ENCODE data around the gene ROBO3.

ROBO3 gene

DNA sequence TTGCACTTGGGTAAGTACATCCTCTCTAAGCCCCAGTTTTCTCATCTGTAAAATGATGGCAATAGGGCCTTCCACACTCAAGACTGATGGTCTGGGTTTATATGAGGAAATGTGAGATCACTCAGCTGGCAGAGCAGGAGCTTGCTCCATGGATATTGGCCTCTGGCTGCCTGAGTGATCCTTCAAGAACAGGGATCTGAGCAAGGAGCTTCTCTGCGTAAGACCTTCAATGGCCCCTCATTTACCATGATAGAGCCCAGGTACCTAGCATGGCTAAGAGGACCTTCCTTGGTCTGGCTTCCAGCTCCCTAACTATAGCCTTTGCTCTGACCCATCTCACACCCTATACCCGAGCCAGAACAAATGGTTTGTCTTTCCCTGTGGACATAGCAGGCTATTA lies 26.9 kb downstream of the ROBO3 start:
- no peak for DNase-seq

DNA sequence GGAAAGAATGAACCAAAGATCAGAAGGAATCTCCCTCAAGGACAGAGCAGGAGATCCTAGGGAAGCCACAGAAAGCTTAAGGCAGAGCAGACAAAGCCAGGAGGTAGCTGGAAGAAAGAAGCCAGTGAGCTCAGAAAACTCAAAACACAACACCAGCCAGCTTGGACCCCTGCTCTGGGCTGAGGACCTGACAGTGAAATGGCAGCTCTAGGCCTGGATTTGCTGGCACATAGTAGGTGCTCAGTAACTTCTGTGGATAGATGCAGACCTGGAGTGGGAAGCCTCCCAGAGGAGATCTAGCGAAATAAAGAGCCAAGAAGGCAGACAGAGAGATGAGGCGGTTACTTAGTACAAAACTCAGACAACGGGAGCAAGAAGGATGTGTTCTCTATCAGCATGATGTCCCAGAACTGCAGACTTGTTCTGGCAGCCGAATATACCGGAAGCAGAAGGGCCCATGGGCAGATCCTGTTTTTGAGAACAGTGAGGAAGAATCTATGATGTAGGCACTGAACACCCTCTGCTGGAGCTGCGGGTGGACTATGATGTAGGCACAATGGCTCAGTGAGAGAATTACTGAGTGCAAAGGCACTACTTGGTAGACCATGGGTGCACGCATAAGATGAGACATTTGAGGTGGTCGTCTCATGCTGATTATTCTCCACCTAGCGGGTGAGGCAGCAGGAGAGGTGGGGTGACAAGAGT lies 27.7 kb downstream of the ROBO3 start:
- no peak for DNase-seq

DNA sequence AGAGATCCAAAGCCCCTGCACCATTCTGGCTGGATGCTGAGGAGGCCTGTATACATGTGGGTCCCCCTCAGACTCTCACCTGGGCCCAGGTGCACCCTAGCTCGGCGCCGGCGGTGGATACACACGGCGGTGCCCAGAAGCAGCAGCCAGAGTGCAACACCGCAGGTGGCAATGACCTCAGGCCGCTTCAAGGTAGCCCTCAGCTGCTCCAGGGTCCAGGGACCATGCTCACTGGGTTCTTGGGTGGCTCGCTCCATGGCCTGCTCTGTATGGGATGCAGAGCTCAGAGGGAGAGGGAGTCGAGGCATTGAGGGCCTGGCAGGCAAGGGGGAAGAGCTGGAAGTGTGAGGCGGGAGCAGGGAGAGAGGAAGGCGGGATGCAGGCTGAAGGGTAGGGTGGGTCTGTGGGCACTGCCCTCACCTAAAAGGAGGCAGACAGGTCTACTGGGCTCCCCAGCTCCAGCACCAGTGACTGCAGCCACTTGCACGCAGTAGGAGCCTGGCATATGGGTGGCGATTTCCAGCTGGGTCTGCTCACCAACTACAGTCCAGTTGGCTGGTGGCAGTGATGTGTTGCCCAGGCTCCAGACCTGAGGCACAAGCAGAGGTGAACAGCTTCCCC lies 28.7 kb downstream of the ROBO3 start:
- DNase-seq, result no peak

DNA sequence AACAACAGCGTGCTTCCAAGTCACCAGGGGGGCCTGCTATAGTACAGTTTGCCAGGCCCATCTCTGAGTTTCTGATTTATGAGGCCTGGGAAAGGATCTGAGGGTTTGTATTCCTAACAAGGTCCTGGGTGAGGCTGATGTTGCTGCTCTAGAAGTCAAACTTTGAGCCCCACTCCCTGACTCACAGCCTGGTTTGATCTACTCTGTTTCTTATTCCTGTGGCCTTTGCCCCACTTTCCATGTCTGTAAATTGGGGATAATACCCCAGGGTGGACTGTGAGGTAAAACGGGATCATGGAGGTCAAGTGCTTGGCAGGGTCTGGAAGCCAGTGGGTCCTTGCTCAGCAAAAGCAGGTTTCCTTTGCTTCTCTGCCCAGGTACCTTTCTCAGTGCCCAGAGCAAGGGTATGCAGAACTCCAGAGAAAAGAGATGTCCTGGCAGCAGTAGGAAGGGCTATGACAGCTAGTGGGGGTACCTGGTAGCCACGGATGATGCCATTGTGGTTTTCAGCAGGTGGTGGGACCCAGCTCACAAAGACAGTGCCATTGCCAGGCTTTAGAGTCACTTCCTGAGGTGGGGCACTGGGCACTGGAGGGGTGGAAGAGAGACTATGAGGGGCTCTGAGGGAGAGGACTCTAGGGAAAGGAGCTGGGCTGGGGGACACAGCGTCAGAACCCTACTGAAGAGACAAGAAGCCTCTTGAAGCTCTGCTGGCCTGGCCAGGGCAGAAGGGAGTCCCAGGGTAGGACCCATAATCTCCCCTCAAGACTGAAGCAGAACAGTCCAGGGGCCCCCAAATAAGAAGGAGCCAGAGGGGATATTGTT lies 29.6 kb downstream of the ROBO3 start:
- no peak for DNase-seq

DNA sequence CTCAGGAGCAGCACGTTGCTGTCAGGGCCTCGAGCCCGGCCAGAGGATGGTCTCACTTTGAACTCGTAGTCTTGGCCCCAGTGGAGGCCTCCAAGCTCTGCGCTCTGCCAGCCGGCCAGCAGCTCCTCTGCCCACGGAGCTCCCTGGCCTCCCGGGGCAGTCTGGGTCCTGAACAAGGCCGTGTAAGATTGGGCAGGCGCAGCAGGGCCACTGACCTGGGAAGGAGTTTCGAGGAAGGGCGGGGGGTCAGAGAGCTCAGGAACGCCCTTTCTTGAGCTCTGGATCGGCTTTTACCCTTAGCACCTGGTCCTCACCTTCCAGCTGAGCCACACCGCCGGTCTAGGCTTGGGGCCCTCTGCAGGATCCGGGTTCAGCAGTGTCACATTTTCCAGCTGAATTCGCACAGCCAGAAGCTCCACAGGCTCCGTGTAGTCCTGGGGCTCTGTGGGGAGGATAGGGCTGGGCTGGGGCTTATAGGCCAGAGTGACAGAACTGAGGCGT lies 30.3 kb downstream of the ROBO3 start:
- DNase-seq, result no peak

DNA sequence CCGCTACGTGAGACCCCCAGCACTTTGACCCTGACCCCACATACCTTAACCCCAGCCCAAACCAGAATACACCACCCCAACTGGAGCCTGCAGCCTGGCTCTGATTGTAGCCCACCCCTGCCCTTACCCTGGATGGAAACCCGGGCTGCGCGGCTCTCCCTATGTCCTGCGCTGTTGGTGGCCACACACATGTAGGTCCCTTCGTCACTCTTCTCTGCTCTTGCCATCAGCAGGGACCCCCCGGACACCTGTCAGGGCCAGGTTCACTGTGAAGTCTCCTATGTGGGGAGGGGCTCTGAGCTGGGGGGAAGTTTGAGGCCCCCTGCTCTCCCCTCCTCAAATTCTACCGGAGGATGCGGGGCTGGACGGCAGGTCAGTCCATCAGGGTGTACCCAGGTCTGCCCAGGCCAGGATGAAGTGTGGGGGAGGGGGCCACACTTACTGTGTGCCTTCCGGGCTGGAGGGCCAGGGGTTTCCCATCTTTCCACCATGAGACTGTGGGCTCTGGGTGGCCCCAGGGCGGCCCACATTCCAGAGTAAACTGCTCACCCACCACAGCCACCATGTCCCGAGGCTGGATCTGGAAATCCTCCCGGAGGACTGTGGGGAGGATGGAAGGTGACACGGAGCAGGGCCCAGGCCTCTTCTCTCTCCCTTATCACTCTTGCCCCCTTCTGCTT lies 31.0 kb downstream of the ROBO3 start:
- no peak for DNase-seq

DNA sequence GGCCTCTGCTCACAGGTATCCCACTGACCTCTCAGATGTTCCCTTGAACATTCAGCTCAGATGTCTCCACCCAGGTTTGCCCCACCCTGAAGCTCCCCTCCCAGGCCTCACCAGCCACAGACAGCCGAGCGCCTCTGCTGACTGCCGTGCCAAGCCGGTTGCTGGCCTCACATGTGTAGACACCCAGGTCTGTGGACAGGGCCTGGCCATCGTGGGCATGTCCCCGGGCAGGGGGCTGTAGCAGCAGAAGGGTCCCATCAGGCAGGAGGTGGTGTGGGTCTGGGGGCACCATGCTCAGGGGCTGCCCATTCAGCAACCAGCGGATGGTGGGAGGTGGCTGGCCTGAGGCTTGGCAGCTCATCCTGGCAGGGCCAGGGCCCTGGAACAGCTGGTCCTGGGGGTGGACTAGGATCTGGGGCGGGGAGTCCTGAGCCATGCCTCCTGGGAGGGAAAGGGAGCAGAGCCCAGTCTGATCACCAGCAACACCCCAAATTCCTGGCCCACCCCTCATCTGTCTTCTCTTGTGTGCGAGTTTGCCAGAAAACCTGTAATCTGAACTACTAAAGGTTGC lies 31.7 kb downstream of the ROBO3 start:
- no peak for DNase-seq

DNA sequence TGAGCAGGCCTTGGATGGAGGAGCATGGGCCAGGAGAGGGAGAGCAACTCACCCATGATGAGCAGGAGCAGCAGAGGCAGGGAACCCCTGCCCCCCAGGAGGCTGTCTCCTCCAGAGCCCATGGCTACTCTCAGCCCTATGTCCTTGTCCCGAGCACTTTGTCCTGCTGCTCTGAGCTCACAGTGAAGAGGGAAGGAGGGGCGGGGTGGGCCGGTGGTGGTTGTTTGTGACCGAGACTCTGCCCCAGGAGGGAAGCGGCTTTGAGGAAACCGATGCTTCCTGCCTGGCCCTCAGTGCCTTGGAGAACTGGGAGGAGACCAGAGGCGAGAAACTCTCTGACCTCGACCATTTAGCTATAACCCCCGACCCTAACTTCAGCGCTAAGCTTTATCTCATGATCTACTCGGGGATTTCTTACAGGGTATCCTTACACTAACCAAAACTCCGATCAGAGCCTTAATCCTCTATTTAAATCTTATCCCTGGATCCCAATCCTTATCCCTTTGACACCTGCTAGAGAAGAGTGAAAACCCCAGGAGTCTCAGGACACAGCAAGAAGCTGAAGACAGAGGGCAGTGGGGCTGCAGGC lies 32.5 kb downstream of the ROBO3 start, which contains the start of gene ROBO4:
Gene ROBO4, minus strand, starts transcription at position 192 of the 589 bp plus-strand sequence. Its CDS starts 70 bp downstream, at position 122.
- DNase-seq, result no peak

DNA sequence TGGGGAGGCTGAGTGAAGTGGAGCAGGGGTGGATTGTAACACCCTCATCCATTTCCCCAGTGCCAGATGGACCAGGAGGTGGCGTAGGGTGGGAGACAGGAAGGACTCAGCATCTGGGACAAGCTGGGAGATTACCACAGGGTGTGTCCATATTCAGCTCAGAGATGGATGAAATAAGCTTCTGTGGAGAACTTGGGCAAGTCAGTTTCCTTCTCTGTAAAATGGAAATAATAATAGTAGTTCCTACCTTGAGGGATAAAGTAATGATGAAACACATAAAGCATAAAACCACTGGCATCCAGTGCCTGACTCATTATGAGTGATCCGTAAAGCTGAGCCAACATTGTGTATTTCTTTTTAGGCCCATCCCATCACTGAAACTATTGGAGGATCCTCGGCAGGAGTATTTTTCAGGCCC lies 33.0 kb downstream of the ROBO3 start:
- no peak for DNase-seq

DNA sequence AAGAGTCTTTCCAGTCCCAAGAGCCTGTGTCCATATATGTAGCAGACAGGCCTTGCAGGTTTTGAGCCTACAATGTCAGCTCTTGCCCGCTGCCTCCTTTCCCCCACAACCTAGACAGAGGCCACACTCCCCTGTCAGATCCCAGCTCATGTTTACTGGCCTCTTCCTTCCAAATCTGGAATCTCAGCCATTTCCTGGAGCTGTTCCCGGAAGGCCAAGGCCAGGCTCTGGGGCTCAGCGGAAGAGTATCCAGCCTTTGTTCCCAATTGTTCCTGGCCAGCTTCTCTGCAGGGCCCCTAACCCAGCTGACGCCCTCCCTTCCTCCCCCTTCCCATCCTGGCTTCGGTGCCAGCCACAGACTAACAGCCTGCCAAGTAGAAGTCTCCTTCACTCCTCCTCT lies 33.5 kb downstream of the ROBO3 start:
- DNase-seq, result no peak

DNA sequence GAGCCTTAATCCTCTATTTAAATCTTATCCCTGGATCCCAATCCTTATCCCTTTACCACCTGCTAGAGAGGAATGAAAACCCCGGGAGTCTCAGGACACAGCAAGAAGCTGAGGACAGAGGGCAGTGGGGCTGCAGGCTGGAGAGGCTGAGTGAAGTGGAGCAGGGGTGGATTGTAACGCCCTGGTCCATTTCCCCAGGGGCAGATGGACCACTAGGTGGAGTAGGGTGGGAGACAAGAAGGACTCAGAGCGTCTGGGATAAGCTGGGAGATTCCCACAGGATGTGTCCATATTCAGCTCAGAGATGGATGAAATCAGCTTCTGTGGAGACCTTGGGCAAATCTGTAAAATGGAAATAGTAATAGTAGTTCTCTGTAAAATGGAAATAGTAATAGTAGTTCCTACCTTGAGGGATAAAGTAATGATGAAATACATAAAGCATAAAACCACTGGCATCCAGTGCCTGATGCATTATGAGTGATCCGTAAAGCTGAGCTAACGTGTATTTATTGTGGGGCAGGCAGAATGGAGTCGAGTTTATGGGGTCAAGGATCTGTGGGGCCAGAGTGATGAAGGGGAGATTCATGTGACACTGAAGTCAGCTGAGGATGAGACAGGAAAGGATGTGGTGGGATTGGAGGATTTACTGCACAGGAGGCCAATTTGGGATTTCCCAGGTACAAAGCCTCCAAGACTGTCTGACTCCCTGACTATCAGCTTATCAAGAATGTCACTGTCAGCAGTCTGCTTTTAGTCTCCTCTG lies 34.3 kb downstream of the ROBO3 start:
- DNase-seq, result no peak

DNA sequence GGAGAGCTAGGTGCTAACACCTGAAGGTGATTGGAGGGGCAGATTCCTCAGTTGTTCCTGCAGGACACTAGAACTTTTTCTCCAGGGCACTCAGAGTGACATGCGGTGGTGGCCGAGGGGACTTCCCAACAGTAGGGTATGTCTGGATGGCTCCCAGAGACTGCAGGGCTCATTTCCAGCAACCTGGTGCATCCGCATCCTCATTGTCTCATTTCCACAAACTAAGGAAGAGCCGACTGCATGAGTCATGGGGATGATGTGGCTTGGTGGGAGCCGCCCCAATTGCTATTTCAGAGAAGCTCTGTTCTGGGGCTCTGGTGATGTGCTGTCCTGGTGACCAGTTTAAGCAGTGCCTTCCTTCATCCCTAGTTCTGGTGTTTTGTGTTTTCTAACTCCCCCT lies 35.2 kb downstream of the ROBO3 start:
- no peak for DNase-seq

DNA sequence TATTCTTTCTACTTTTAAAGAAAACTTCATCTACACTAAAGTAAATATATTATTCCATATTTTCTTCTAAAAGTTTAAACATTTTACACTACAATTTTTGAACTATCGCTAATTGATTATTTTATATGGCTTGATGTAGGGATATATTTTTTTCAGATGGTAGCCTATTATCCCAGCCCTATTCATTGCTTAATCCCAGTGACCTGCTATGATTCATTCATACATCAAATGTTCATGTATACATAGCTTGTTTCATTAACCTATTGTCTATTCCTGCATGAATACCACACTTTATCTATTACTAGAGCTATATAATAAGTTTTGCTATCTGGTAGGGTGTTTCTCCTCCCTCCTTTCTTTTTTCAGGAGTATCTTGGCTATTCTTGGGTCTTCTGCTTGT lies 37.4 kb downstream of the ROBO3 start:
- DNase-seq, result no peak

DNA sequence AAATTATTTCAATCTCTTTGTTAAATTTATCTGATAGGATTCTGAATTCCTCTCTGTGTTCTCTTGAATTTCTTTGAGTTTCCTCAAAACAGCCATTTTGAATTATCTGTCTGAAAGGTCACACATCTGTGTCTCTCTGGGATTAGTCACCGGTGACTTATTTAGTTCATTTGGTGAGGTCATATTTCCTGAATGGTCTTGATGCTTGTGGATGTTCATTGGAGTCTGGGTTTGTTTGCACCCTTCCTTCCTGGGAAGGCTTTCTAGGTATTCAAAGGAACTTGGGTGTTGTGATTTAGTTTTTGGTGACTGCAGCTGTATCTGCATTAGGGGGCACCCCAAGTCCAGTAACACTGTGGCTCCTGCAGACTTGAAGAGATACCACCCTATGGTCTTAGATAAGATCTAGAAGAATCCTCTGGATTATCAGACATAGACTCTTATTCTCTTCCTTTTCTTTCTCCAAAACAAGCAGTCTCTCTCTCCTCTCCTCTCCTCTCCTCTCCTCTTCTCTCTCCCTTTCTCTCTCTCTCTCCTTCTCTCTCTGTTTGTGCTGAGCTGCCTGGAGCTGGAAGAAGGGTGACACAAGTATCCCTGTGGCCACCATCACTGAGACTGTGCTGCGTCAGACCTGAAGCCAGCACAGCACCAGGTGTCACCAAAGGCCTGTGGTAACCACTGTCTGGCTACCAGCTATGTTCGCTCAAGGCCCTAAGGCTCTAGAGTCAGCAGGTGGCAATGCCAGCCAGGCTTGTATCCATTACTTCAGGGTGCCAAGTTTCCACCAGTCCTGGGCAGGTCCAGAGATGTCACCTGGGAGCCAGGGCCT lies 50.5 kb downstream of the ROBO3 start:
- no peak for DNase-seq

DNA sequence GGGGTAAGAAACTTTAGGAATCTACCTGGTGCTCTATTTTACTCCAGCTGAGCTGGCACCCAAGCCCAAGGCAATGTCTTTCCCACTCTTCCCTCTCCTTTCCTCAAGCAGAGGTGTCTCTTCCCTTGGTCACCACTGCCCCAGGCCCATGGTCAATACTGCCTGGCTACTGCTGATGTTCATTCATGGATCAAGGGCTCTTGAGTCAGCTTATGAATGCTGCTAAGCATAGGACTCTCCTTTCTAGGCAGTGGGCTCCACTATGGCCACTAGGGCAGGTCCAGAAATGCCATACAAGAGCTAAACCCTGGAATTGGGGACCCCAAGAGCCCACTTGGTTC lies 51.1 kb downstream of the ROBO3 start:
- no peak for DNase-seq

DNA sequence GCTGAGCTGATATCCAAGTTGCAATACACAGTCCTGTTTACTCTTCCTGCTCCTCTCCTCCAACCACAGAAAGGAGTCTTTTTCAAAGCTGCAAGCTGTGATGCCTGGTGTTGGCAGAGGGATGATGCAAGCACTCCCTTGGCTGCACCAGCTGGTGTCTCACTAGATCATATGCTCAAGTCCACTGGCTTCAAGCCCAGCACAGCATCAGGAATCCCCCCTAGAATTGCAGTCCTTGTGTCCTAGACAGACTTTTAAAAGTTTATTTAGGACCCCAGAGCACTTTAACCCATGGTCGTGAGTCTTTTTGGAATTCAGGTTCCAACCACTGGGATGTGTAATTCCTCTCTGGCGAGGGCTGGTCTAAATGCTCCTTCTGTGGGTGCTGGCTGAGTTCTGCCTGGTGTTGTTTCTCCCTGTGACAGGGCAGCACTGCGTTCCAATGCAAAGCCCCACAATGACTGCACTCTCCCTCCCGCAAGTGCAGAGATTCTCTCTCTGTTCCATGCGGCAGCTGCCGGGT lies 51.9 kb downstream of the ROBO3 start:
- DNase-seq, result no peak

DNA sequence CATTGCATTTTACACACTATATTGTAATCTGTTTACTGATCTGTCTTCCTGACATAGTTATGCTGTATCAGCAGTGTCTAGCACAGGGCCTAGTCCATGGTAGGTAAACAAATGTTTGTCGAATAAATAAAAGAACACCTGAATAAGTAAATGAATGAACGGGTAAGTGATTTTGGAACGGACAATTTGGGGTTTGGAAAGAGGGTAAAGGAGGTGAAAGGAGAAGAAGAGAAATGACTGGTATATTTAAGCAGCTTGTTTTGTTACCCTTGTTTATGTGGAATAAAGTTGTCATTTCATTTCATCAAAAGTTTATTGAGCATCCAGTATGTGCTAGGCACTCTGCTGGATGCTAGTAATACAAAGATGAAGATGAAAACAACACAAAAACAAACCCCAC lies 53.7 kb downstream of the ROBO3 start, which contains the start of gene HEPN1:
Gene HEPN1, plus strand, starts transcription at position 301 of the 400 bp plus-strand sequence.
- no peak for DNase-seq

DNA sequence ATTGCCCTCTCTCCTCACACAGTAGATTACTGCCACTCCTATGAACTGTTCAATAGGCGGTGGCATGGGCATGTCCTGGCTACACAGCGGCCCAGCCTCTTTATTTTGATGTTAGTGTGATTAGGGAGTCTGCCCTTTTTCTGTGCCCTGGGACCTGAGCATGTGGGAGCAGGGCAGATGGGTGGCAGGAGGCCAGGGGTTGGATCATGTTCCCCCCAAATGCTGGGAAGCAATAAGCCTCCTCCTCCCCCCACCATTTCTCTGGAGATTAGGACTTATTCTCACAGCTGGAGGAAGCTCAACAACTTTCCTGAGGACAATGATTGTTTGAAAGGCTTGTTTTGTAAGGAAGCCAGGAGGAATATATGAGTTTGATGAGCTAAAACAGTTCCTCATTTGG lies 54.7 kb downstream of the ROBO3 start:
- DNase-seq, result no peak

DNA sequence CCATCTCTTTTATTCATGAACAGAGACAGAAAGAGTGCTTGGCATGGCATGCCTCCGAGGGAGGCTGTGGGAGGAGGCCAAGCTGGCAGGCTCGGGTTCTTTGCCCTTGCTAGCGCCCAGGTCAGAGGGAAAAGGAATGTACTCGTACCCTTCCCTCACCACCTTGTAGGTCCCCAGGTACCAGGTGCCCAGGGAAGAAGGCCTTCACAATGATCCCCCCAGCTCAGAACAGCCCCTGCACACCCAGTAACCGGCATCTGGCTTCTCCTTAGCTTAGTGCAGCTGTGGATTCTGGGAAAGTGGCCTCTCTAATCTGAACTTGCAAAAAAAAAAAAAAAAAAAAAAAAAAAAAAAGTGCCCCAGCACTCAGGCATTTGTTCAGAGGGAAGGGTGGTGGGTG lies 55.1 kb downstream of the ROBO3 start:
- DNase-seq, result no peak

DNA sequence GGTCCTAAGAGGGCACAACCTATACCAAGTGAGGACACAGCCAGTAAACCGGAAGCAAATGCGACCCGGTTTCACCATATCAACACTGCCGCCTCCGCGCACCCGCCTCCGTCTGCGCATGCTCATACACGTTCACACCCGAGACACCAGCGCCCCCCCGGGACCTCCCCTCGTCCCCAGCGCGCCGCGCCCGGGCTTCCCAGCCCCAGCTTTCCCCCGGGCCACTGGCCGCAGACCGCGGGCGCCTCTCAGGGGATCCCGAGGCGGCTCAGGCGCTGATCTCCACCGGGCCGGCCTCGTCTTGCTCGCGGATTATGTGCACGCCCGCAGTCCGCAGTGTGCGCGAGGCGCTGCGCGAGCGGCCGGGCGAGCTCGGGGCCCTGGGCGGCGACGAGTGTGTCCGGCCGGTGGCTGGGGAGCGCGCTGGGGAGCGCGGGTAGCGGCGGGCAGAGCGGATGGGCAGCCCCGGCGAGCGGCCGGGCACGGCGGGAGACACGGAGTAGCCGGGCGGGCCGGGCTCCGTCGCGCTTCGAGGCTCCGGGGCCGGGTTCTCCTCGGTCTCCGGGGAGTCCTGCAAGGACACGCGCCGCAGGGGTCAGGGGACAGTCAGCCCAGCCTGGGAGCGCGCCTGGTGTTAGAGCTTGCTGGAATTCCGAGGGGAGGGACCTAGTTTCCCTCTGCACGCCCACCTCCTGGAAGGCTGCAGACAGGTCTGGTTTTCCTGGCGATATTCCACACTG lies 55.8 kb downstream of the ROBO3 start:
- DNase-seq, result peak in 2 of 3 experiments; percentile 96 to 97
